Thyroid gland (tissue), 4 donors: ENCODE results near the gene PTGDS.

ENCODE experiments used
- POLR2A ChIP-seq, 2 donors: fragments of 450-650 bp; IDR thresholded peaks; one replicate each; pipeline ENCODE4 v1.6.1; 2017; ENCODE audit warnings: antibody characterized with exemption in 2 of 2, mild to moderate bottlenecking in 2 of 2, moderate library complexity in 1 of 2
- TF ChIP-seq, protein P1 (sequence below), 6 experiments: fragments of 200-600 bp in 3 of 6; fragments of 450-650 bp in 3 of 6; sonication (generic) in 3 of 6; IDR thresholded peaks; one replicate each; pipeline ENCODE4 v1.5.1; 2016 to 2019; ENCODE audit warnings: antibody characterized with exemption in 6 of 6, mild to moderate bottlenecking in 2 of 6, inconsistent platforms in 1 of 6, moderate library complexity in 1 of 6

DNA sequence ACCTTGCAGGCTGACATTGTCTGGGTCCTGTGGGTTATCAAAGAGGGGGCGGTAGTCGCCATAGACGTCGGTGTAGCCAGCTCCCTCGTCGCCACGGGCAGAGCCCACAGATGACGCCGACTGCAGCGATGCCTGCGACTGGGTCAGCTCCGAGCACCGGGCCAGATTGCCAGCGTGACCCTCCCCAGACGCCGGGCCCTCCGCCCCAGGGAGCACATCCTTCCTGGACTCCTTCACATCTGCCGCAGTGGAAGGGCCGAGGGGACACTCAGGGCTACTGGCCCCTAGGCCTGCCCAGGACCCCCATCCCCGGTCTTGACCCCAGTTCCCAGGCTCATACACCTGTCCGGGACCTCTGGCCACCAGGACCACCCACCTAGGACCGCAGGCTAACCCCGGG lies 36.9 kb downstream of the PTGDS start:
- TF ChIP-seq, protein P1, sequence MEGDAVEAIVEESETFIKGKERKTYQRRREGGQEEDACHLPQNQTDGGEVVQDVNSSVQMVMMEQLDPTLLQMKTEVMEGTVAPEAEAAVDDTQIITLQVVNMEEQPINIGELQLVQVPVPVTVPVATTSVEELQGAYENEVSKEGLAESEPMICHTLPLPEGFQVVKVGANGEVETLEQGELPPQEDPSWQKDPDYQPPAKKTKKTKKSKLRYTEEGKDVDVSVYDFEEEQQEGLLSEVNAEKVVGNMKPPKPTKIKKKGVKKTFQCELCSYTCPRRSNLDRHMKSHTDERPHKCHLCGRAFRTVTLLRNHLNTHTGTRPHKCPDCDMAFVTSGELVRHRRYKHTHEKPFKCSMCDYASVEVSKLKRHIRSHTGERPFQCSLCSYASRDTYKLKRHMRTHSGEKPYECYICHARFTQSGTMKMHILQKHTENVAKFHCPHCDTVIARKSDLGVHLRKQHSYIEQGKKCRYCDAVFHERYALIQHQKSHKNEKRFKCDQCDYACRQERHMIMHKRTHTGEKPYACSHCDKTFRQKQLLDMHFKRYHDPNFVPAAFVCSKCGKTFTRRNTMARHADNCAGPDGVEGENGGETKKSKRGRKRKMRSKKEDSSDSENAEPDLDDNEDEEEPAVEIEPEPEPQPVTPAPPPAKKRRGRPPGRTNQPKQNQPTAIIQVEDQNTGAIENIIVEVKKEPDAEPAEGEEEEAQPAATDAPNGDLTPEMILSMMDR (IDR thresholded peaks at IDR 0.05): no peak
- no peak for TF ChIP-seq POLR2A (IDR thresholded peaks at IDR 0.05)
